GM10248 (cell line): Measurements from ENCODE around the gene ARPIN.
"Not testable (repeated sequence)": the region's sequence is repeated elsewhere in the genome, so short reads cannot be mapped to it uniquely, and the experiment has no call there.

Experiments
- CTCF ChIA-PET: fragments of 300-600 bp; sonication (Branson Sonifier 250); formaldehyde crosslinking; extraction: SDS; loops from one replicate; lab custom pipeline; 2021; ENCODE audit warnings: antibody characterized with exemption; lab: Yijun Ruan, JAX
- POLR2A ChIA-PET: fragments of 350-650 bp; sonication (Branson Sonifier 250); formaldehyde crosslinking; extraction: SDS; loops from one replicate; lab custom pipeline; 2020; ENCODE audit warnings: antibody characterized with exemption; lab: Yijun Ruan, JAX
- DNase-seq: peaks from one replicate; pipeline ENCODE4 v3.0.0; 2012; ENCODE audit errors: extremely low spot score
- TF ChIP-seq, protein P1 (sequence below): IDR thresholded peaks from 2 replicates; pipeline ENCODE4 v1.5.1; 2012; ENCODE audit warnings: mild to moderate bottlenecking, low read depth; ENCODE audit errors: extremely low read depth, missing control alignments, control extremely low read depth

Gene ARPIN

DNA sequence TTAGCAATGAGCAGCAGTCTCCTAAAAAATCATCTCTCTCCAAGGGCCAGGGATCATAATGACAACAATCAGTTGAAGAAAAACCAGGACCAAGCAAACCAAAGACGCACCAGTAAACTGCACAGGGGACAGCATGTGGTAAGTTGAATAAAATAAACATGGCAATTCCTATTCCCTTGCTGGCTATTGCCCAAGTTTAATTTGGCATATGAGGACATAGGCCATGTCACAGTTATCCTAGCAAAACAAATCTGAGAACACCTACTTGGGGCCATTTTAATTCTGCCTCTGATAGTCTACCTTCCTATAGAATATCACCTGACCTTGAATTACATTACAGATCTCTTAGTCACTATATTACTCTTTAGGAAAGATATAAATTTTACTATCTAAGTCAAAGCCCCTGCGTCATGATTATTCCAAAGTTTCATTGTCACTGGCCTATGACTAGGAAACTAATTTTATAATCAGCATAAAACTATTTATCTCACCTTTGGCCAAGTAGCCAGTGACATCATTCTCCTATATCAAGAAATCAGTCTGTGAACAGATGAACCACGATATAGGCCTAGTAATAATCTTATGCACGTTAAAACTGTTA is 42.0 kb downstream of the ARPIN start:
- POLR2A ChIA-PET: no interaction called here
- DNase-seq: no peak
- CTCF ChIA-PET: interaction anchor here (8.8 to 8.9 kb wide), 2 partner anchors 19 to 111 kb away, joined by 164 to 178 read pairs; partner anchors contain the start of gene AP3S2
- TF ChIP-seq, protein P1, sequence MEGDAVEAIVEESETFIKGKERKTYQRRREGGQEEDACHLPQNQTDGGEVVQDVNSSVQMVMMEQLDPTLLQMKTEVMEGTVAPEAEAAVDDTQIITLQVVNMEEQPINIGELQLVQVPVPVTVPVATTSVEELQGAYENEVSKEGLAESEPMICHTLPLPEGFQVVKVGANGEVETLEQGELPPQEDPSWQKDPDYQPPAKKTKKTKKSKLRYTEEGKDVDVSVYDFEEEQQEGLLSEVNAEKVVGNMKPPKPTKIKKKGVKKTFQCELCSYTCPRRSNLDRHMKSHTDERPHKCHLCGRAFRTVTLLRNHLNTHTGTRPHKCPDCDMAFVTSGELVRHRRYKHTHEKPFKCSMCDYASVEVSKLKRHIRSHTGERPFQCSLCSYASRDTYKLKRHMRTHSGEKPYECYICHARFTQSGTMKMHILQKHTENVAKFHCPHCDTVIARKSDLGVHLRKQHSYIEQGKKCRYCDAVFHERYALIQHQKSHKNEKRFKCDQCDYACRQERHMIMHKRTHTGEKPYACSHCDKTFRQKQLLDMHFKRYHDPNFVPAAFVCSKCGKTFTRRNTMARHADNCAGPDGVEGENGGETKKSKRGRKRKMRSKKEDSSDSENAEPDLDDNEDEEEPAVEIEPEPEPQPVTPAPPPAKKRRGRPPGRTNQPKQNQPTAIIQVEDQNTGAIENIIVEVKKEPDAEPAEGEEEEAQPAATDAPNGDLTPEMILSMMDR: no peak

DNA sequence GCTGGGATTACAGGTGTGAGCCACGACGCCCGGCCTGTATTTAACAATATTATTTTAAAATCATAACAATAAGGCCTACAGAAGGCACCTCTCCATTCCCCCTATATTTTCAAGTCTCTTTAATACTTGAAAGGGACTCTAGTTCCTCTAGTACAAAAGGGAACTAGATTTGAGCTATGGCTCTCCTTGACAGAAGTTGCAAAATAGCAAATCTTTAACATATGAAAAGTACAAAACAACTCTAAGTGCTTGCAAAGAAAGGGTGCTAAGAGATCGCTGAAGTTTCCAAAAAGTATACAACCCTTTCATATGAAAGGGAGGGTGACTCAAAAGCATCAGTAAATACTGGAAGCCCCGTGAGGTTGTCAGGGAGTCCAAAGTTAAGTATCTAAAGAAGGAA is 42.7 kb downstream of the ARPIN start:
- TF ChIP-seq, protein P1: no peak
- no peak for DNase-seq
- ChIA-PET CTCF (interaction anchor here (0.7 kb wide), 1 partner anchor 109 kb away, joined by 3 read pairs; no protein-coding TSS in a partner anchor), POLR2A (no interaction called here)

DNA sequence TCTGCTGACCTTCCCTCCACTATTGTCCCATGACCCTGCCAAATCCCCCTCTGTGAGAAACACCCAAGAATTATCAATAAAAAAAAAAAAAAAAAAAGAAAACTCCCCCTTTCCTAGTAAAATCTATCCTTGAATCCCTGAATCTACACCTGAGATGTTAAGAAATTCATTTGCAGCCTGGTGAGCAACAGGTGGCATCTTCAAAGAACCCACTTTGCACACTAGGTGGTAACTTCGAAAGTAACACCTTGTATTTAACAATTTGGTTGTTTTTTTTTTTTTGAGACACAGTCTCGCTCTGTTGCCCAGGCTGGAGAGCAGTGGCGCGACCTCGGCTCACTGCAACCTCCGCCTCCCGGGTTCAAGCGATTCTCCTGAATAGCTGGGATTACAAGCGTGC is 43.3 kb downstream of the ARPIN start:
- DNase-seq, POLR2A ChIA-PET: not testable (repeated sequence)

DNA sequence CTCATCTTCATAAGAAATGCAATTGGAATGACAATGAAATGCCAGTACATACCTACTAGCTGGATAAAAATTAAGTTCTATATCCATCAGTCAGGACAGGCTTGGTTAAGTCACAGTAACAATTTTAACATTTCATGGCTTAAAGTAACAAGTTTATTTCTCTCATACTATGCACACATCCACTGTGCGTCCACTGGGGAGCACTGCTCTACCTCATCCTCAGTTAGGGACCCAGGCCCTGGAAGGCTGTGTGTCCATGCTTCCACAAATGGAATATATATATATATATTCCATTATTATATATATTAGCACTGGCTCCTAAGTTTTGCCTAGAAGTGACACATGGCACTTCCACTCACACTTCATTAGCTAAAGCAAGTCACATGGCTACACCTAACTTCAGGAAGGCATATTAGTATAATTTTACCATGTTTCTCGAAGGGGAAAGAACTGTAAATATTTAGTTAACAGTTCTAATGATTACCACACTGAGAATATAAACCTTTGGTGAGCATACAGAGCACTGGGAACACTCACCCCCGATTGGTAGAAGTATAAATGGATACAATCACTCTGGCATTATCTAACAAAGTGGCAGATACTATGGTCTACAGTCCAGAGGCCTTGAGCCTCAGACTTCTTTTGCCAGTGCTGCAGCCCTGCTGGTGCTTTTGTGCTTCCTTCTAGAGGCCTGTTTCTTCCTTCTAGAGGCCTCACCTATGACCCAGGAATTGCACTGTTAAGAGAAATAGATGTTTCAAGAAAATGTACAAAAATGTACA is 47.6 kb downstream of the ARPIN start:
- no peak for DNase-seq
- CTCF ChIA-PET: interaction anchor here (0.6 to 4.2 kb wide), 4 partner anchors 11 to 381 kb away, joined by 3 to 46 read pairs (median 4); no protein-coding TSS in a partner anchor

More for the DNA sequence above, 43.3 kb downstream of the ARPIN start:
- CTCF ChIA-PET: interaction anchor here (0.7 kb wide), 1 partner anchor 108 kb away, joined by 3 read pairs; no protein-coding TSS in a partner anchor

DNA sequence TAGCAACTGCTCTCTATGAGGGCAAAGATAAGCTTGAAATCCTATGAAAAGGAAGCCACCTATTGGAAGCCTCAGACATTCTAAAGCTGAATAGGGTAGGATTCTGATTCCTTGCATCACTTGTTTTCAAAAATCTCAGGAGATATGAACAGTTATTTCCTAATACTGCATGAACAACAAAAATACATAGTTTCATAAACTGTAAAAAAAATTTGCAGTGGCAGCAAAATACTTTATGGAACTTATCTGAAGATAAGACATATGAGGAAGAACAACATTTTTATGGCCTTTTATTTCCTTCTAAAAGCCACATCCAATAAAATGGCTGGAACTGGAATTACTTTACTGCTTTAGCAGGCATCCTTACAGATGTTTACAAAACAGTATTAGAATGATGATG is 48.8 kb downstream of the ARPIN start:
- TF ChIP-seq, protein P1: no peak
- CTCF ChIA-PET: interaction anchor here (1.4 to 4.2 kb wide), 2 partner anchors 12 to 27 kb away, joined by 4 to 46 read pairs; no protein-coding TSS in a partner anchor
- POLR2A ChIA-PET: no interaction called here
- no peak for DNase-seq

More for the DNA sequence above, 47.6 kb downstream of the ARPIN start:
- POLR2A ChIA-PET: no interaction called here
- TF ChIP-seq, protein P1: no peak

DNA sequence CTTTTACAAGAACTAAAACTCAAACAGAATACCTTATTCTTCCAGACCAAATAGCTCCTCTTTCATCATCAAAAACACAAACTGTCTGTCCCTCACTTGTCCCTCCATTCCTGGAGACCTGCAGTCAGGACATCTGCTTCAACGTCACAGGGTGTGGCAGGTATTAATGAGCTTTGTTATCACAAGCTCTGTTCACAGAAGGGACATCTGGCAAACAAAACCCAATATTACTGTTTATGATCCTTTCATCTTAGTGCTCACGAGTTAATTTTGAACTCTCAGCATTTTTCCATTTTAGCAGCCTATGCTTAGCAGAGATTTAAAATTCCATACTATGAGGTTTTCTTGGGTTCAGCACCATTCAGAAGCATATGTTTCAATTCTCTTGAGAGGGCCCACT is 51.9 kb downstream of the ARPIN start:
- ChIA-PET POLR2A (no interaction called here), CTCF (interaction anchor here (0.6 to 1.7 kb wide), 5 partner anchors 9 to 121 kb away, joined by 3 to 16 read pairs (median 4); no protein-coding TSS in a partner anchor)
- TF ChIP-seq, protein P1: no peak
- no peak for DNase-seq
